Hepatocyte (in vitro differentiated cells): ENCODE measurements around the gene C10orf143. TPM values are rescaled to one million over a fixed set of nuclear protein-coding genes. Genes with fewer than 3 reads are reported as not detected.

Source experiments
- DNase-seq: peaks from one replicate; pipeline ENCODE4 v3.0.0-alpha.2; 2016; ENCODE audit warnings: low spot score
- H2AFZ ChIP-seq: fragments of 200-600 bp; sonication (generic); 2 replicates; pipeline ENCODE4 v1.6.0; 2016; ENCODE audit warnings: antibody characterized with exemption, mild to moderate bottlenecking
- H3K27ac ChIP-seq: fragments of 200-600 bp; sonication (generic); 2 replicates; pipeline ENCODE4 v1.5.1; 2016; ENCODE audit warnings: mild to moderate bottlenecking
- H3K27me3 ChIP-seq: fragments of 200-600 bp; sonication (generic); 2 replicates; pipeline ENCODE4 v1.6.1; 2016
- H3K36me3 ChIP-seq: fragments of 200-600 bp; sonication (generic); replicated peaks from 2 replicates; pipeline ENCODE4 v1.5.1; 2016; ENCODE audit warnings: low read depth; ENCODE audit not compliant: insufficient read depth
- H3K4me1 ChIP-seq: fragments of 200-600 bp; sonication (generic); 2 replicates; pipeline ENCODE4 v1.5.1; 2016; ENCODE audit warnings: mild to moderate bottlenecking, moderate library complexity; ENCODE audit not compliant: insufficient read depth
- H3K4me2 ChIP-seq: fragments of 200-600 bp; sonication (generic); 2 replicates; pipeline ENCODE4 v1.6.0; 2016
- H3K4me3 ChIP-seq: fragments of 200-600 bp; sonication (generic); 2 replicates; pipeline ENCODE4 v1.5.1; 2016; ENCODE audit warnings: mild to moderate bottlenecking
- H3K79me2 ChIP-seq: fragments of 200-600 bp; sonication (generic); 2 replicates; pipeline ENCODE4 v1.6.0; 2017; ENCODE audit warnings: mild to moderate bottlenecking
- H3K9me2 ChIP-seq: fragments of 200-600 bp; sonication (generic); replicated peaks from 2 replicates; pipeline ENCODE4 v1.6.0; 2017; ENCODE audit warnings: mild to moderate bottlenecking; ENCODE audit not compliant: insufficient read depth
- H3K9me3 ChIP-seq: fragments of 200-600 bp; sonication (generic); 2 replicates; pipeline ENCODE4 v1.5.1; 2016; ENCODE audit warnings: low read depth, mild to moderate bottlenecking
- H4K20me1 ChIP-seq: fragments of 200-600 bp; sonication (generic); 2 replicates; pipeline ENCODE4 v1.6.0; 2016; ENCODE audit warnings: mild to moderate bottlenecking; ENCODE audit not compliant: insufficient read depth, poor library complexity, severe bottlenecking
- EZH2 ChIP-seq: fragments of 200-600 bp; sonication (generic); IDR thresholded peaks from 2 replicates; pipeline ENCODE4 v1.6.1; 2016; ENCODE audit warnings: antibody characterized with exemption, mild to moderate bottlenecking, borderline replicate concordance
- EZH2phosphoT487 ChIP-seq: fragments of 200-600 bp; sonication (generic); IDR thresholded peaks from one replicate; pipeline ENCODE4 v1.6.1; 2018; ENCODE audit warnings: antibody characterized with exemption, mild to moderate bottlenecking, low read depth, moderate library complexity; ENCODE audit not compliant: unreplicated experiment, severe bottlenecking
- WGBS: methylation state at CpG from one replicate; pipeline ENCODE4 v1.1.6; 2016; ENCODE audit warnings: low lambda C conversion rate; ENCODE audit errors: missing lambda C conversion rate; 5-methylcytosine and 5-hydroxymethylcytosine counted together
- polyA plus RNA-seq: library from polyadenylated mRNA; unstranded; fragments of >200 nt; fragmentation: Nextera tagmentation; extraction: Ambion mirVana; gene quantifications from 2 replicates; pipeline ENCODE4 v1.2.1, GENCODE V29; 2016
- total RNA-seq: library from RNA; depleted of rRNA; stranded (reverse); fragments of >200 nt; gene quantifications from 2 replicates; pipeline ENCODE4 v1.2.3, GENCODE V29; 2014
- TF ChIP-seq, protein P1 (sequence below): fragments of 200-600 bp; sonication (generic); IDR thresholded peaks from 2 replicates; pipeline ENCODE4 v1.5.1; 2016; ENCODE audit warnings: antibody characterized with exemption, mild to moderate bottlenecking; ENCODE audit not compliant: poor library complexity

Gene C10orf143
- total and polyA plus RNA-seq, 2 experiments from 2014 or later: 0.50 to 3.0 TPM

DNA sequence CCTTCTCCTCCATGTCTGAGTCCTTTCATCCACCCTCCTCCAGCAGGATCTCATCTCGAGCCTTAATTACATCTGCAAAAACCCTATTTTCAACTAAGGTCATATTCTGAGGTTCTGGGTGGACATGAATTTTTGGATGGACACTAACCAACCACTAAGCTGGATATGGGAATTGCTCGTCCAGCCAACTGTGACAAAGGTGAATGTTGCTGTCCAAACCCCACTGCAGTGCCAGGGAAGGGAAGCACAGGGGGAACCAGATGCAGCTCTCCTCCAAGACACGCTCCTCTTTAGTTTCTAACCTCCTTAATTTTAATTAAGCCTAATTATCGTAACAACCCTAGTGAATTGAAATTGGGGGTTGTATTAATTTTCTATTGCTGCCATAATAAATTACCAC, 81.4 kb downstream of the C10orf143 start:
- no peaks in the 10 kb centered on the region for H3K4me1 ChIP-seq
- no peak overlapping the region for H3K4me2 ChIP-seq
- H3K79me2 ChIP-seq: no peaks in the 10 kb centered on the region
- no peaks in the 10 kb centered on the region for H4K20me1 ChIP-seq
- WGBS: 94% methylated on average over 4 of the region's 4 CpGs
- no peak for TF ChIP-seq EZH2
- TF ChIP-seq EZH2phosphoT487: no peak
- TF ChIP-seq, protein P1, sequence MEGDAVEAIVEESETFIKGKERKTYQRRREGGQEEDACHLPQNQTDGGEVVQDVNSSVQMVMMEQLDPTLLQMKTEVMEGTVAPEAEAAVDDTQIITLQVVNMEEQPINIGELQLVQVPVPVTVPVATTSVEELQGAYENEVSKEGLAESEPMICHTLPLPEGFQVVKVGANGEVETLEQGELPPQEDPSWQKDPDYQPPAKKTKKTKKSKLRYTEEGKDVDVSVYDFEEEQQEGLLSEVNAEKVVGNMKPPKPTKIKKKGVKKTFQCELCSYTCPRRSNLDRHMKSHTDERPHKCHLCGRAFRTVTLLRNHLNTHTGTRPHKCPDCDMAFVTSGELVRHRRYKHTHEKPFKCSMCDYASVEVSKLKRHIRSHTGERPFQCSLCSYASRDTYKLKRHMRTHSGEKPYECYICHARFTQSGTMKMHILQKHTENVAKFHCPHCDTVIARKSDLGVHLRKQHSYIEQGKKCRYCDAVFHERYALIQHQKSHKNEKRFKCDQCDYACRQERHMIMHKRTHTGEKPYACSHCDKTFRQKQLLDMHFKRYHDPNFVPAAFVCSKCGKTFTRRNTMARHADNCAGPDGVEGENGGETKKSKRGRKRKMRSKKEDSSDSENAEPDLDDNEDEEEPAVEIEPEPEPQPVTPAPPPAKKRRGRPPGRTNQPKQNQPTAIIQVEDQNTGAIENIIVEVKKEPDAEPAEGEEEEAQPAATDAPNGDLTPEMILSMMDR: no peak
- no peak overlapping the region for H3K4me3 ChIP-seq
- no peaks in the 10 kb centered on the region for H3K36me3 ChIP-seq
- H3K27ac ChIP-seq: no peak overlapping the region
- no peaks in the 10 kb centered on the region for H3K27me3 ChIP-seq
- H3K9me2 ChIP-seq: no peaks in the 10 kb centered on the region
- no peaks in the 10 kb centered on the region for H3K9me3 ChIP-seq
- no peak for DNase-seq
- H2AFZ ChIP-seq: no peak overlapping the region

DNA sequence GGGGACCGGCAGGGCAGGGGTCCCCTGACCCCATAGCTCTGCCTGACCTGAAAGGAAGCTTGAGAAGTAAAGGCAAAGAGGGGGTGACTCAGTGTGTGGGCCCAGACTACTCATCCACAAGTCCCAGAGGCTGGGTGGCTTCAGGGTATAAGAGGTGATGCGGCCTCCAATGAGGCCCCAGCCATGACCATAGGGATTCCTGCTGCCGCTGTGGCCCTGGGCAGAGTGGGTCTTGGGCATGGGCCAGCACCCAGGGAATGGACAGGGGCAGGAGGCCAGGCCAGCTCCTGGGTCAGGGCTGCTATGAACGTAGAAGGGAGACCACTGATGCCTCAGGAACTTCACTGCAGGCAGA, 82.2 kb downstream of the C10orf143 start:
- no peaks in the 10 kb centered on the region for H3K27me3 ChIP-seq
- no peaks in the 10 kb centered on the region for H3K4me1 ChIP-seq
- no peak overlapping the region for H3K4me3 ChIP-seq
- no peak for DNase-seq
- H3K9me3 ChIP-seq: no peaks in the 10 kb centered on the region
- 100% methylated on average over 4 of the region's 4 CpGs for WGBS
- H3K4me2 ChIP-seq: no peak overlapping the region
- H2AFZ ChIP-seq: no peak overlapping the region
- no peaks in the 10 kb centered on the region for H3K79me2 ChIP-seq
- H4K20me1 ChIP-seq: no peaks in the 10 kb centered on the region
- TF ChIP-seq, protein P1: no peak
- TF ChIP-seq EZH2phosphoT487 (no peak), EZH2 (no peak)
- H3K9me2 ChIP-seq: no peaks in the 10 kb centered on the region
- no peak overlapping the region for H3K27ac ChIP-seq
- no peaks in the 10 kb centered on the region for H3K36me3 ChIP-seq

DNA sequence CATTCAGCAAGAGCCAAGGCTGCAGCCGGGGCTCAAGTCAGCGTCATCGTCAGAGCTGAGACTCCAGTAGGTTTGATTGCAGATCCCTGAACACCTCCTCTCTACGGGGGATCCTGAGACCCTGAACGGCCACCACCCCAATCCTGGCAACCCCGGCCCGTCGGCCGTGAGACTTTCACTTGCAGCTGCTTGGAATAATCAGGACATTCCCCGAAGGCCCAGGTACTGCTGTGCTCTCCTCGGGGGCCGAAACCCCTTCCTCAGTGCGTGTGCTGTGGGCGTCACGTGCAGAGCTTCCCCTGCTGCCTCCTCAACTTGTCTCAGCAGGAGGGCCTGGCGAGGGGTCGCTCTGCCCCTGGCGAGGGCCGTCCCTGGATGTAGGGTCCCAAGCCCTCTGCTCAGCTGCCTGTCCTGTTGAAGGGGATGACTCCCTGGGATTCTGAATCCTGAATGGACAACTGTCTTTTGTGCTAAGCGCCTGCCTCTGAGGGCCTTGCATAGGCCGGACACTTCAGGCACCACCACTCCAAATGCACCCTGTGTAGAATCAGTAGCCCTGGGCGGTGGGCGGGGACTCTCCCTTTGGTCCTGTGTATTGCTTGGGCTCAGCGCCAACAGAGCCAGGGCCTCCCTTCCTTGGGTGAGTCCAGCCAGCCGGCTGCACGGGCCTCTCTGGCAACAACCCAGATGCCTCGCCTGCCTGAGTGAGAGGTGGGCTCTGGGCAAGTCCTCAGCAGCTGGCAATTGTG, 82.7 kb downstream of the C10orf143 start:
- TF ChIP-seq EZH2 (no peak), EZH2phosphoT487 (no peak)
- TF ChIP-seq, protein P1: no peak
- 86% methylated on average over 27 of the region's 27 CpGs for WGBS
- no peaks in the 10 kb centered on the region for H3K27me3 ChIP-seq
- H2AFZ ChIP-seq: no peak overlapping the region
- H3K9me2 ChIP-seq: no peaks in the 10 kb centered on the region
- peak; percentile 22 for DNase-seq
- H3K27ac ChIP-seq: no peak overlapping the region
- H4K20me1 ChIP-seq: no peaks in the 10 kb centered on the region
- H3K9me3 ChIP-seq: no peaks in the 10 kb centered on the region
- no peaks in the 10 kb centered on the region for H3K36me3 ChIP-seq
- no peak overlapping the region for H3K4me3 ChIP-seq
- no peaks in the 10 kb centered on the region for H3K79me2 ChIP-seq
- H3K4me1 ChIP-seq: no peaks in the 10 kb centered on the region
- H3K4me2 ChIP-seq: no peak overlapping the region
